Left ventricle myocardium inferior (tissue), 1 donor: ENCODE data around the gene CCN2. TPM values are rescaled to one million over a fixed set of nuclear protein-coding genes. Genes with fewer than 3 reads are reported as not detected.

Experiments
- DNase-seq: peaks from one replicate; pipeline ENCODE4 v3.0.0-alpha.2; 2020
- H3K27ac ChIP-seq: fragments of 200-600 bp; replicated peaks from 2 replicates; pipeline ENCODE4 v1.8.0; 2021
- H3K27me3 ChIP-seq: fragments of 200-600 bp; 2 replicates; pipeline ENCODE4 v1.8.0; 2021; ENCODE audit warnings: low read depth
- H3K36me3 ChIP-seq: fragments of 200-600 bp; 2 replicates; pipeline ENCODE4 v1.8.0; 2021
- H3K4me1 ChIP-seq: fragments of 200-600 bp; 2 replicates; pipeline ENCODE4 v1.8.0; 2021
- H3K4me3 ChIP-seq: fragments of 200-600 bp; 2 replicates; pipeline ENCODE4 v1.8.0; 2021; ENCODE audit warnings: mild to moderate bottlenecking, moderate library complexity
- H3K9me3 ChIP-seq: fragments of 200-600 bp; replicated peaks from 2 replicates; pipeline ENCODE4 v1.8.0; 2021
- CTCF ChIP-seq: fragments of 200-600 bp; IDR thresholded peaks from 2 replicates; pipeline ENCODE4 v1.8.0; 2021; ENCODE audit warnings: antibody characterized with exemption, mild to moderate bottlenecking, borderline replicate concordance
- intact Hi-C: fragments of 100-400 bp; cut with micrococcal nuclease; formaldehyde crosslinking; loops from one replicate; pipeline ENCODE4 v1.11.0; 2022
- total RNA-seq: library from RNA; stranded (reverse); fragmentation: NEBNext Ultra II Directional; extraction: Animal tissue kit (Norgen Biotek cat#: 25700); gene quantifications from one replicate; pipeline ENCODE4 v1.2.1, GENCODE V29; 2021
- donor health status: DM: no; HTN: yes; CAD: no; lungs with severe emphysema.

Gene CCN2
- total RNA-seq, 1 donor from 2014 or later, result 33.0 TPM

- Histone ChIP-seq H3K9me3 (no peaks in the 10 kb centered on the region), H3K27ac (no peak overlapping the region), H3K27me3 (no peaks in the 10 kb centered on the region), H3K4me1 (peaks cover 27% of the 10 kb centered on the region), H3K4me3 (no peak overlapping the region), H3K36me3 (no peaks in the 10 kb centered on the region)
- intact Hi-C loops, result no loop called here
- DNase-seq, result no peak
- no peak for TF ChIP-seq CTCF
Measured at GRCh38 chr6:131995917-131996316, 44.7 kb upstream of the CCN2 start.

- H3K27me3 ChIP-seq, result no peaks in the 10 kb centered on the region
- no peaks in the 10 kb centered on the region for H3K4me1 ChIP-seq
- no peak overlapping the region for H3K4me3 ChIP-seq
- H3K9me3 ChIP-seq, result peaks cover 4% of the 10 kb centered on the region
- DNase-seq, result no peak
- TF ChIP-seq CTCF, result no peak
- H3K27ac ChIP-seq, result no peak overlapping the region
- H3K36me3 ChIP-seq, result no peaks in the 10 kb centered on the region
- intact Hi-C loops, result no loop called here
Measured at GRCh38 chr6:131992557-131992956, 41.4 kb upstream of the CCN2 start.

- H3K36me3 ChIP-seq, result no peaks in the 10 kb centered on the region
- intact Hi-C loops, result no loop called here
- no peaks in the 10 kb centered on the region for H3K4me1 ChIP-seq
- peaks cover 4% of the 10 kb centered on the region for H3K9me3 ChIP-seq
- H3K4me3 ChIP-seq, result no peak overlapping the region
- no peak overlapping the region for H3K27ac ChIP-seq
- DNase-seq, result no peak
- no peak for TF ChIP-seq CTCF
- H3K27me3 ChIP-seq, result no peaks in the 10 kb centered on the region
Measured at GRCh38 chr6:131989036-131989435, 37.9 kb upstream of the CCN2 start.

- no peak for DNase-seq
- Histone ChIP-seq H3K9me3 (no peaks in the 10 kb centered on the region), H3K4me1 (peaks cover 11% of the 10 kb centered on the region), H3K27me3 (no peaks in the 10 kb centered on the region), H3K36me3 (no peaks in the 10 kb centered on the region), H3K4me3 (no peak overlapping the region), H3K27ac (no peak overlapping the region)
- no peak for TF ChIP-seq CTCF
- intact Hi-C loops, result no loop called here
Measured at GRCh38 chr6:131982740-131983259, 31.6 kb upstream of the CCN2 start.

GRCh38 chr6:131981624-131981978 lies 30.4 kb upstream of the CCN2 start:
- no peak overlapping the region for H3K4me3 ChIP-seq
- no peak for DNase-seq
- peaks cover 11% of the 10 kb centered on the region for H3K4me1 ChIP-seq
- peak overlapping the region; percentile 10 for H3K27ac ChIP-seq
- H3K9me3 ChIP-seq, result no peaks in the 10 kb centered on the region
- intact Hi-C loops, result no loop called here
- no peaks in the 10 kb centered on the region for H3K36me3 ChIP-seq
- no peaks in the 10 kb centered on the region for H3K27me3 ChIP-seq
- no peak for TF ChIP-seq CTCF
